K562 (cell line): Measurements from ENCODE around the gene CCL3. TPM values are rescaled to one million over a fixed set of nuclear protein-coding genes. Genes with fewer than 3 reads are reported as not detected.
"Not testable (repeated sequence)": the region's sequence is repeated elsewhere in the genome, so short reads cannot be mapped to it uniquely, and the experiment has no call there.

ENCODE experiments used
- ATAC-seq: fragments of 200-7000 bp; cut with Tn5 transposase; 3 replicates; pipeline ENCODE4 v1.9.1; 2020; ENCODE audit warnings: moderate library complexity
- BruUV-seq: library from RNA; stranded (reverse); fragments of 400-500 nt; replicated peaks from 2 replicates; lab custom pipeline; 2021; lab: Mats Ljungman, UMichigan
- CTCF ChIA-PET: fragments of 300-600 bp; formaldehyde crosslinking; extraction: SDS; loops from one replicate; lab custom pipeline; 2021; ENCODE audit warnings: low intra/inter-chr PET ratio; lab: Yijun Ruan, JAX
- POLR2A ChIA-PET: fragments of 300-600, 350-650 bp; sonication (Branson Sonifier 250); formaldehyde crosslinking; extraction: SDS; loops from one replicate; lab custom pipeline; 2021; ENCODE audit warnings: antibody characterized with exemption, inconsistent platforms; lab: Yijun Ruan, JAX
- DNase-seq, 4 experiments: peaks; one replicate each; pipeline versions ENCODE4 v3.0.0 to v3.0.0-alpha.2; 2011 to 2018; ENCODE audit warnings: low spot score in 3 of 4, mixed read lengths in 3 of 4; ENCODE audit errors: extremely low read depth in 1 of 4
- FAIRE-seq: peaks from 2 replicates; lab custom pipeline; 2011; peaks lifted over from hg19 to GRCh38; lab: Jason Lieb, UNC
- H2AFZ ChIP-seq: 2 replicates; pipeline ENCODE4 v1.6.0; 2011; ENCODE audit warnings: low read depth, low read length, control low read depth, inconsistent platforms
- H3K27ac ChIP-seq: fragments of 200-600 bp; 3 replicates; pipeline ENCODE4 v1.8.0; 2011; ENCODE audit warnings: low read depth, mild to moderate bottlenecking, control low read depth, inconsistent platforms, low read length, moderate library complexity, mixed read lengths; ENCODE audit errors: extremely low read depth
- H3K27me3 ChIP-seq, 2 experiments: fragments of 300-600 bp in 1 of 2; 2 replicates in 1 of 2; 3 replicates in 1 of 2; pipeline versions ENCODE4 v1.6.0 to v1.8.0; 2011; ENCODE audit warnings: inconsistent platforms in 2 of 2, low read length in 2 of 2, mild to moderate bottlenecking in 1 of 2, mixed read lengths in 1 of 2, moderate library complexity in 1 of 2; ENCODE audit not compliant: control insufficient read depth in 2 of 2, insufficient read depth in 2 of 2
- H3K36me3 ChIP-seq: fragments of 300-600 bp; 3 replicates; pipeline ENCODE4 v1.8.0; 2011; ENCODE audit warnings: mild to moderate bottlenecking, low read length, inconsistent platforms; ENCODE audit not compliant: control insufficient read depth, insufficient read depth
- H3K4me1 ChIP-seq, 2 experiments: fragments of 200-600 bp in 1 of 2; replicated peaks in 1 of 2; 2 replicates in 1 of 2; 3 replicates in 1 of 2; pipeline versions ENCODE4 v1.5.1 to v1.8.0; 2011; ENCODE audit warnings: inconsistent platforms in 2 of 2, low read length in 2 of 2, mild to moderate bottlenecking in 1 of 2, mixed read lengths in 1 of 2, moderate library complexity in 1 of 2; ENCODE audit not compliant: control insufficient read depth in 2 of 2, insufficient read depth in 2 of 2
- H3K4me2 ChIP-seq: 2 replicates; pipeline ENCODE4 v1.6.1; 2011; ENCODE audit warnings: low read length, control low read depth, inconsistent platforms, mixed read lengths; ENCODE audit not compliant: insufficient read depth
- H3K4me3 ChIP-seq: fragments of 200-600 bp; sonication (generic), shearing (Covaris generic); 2 replicates; pipeline ENCODE4 v1.5.1; 2016; ENCODE audit warnings: control low read depth, inconsistent platforms
- H3K79me2 ChIP-seq: fragments of 200-600 bp; 3 replicates; pipeline ENCODE4 v1.8.0; 2011; ENCODE audit warnings: low read length, inconsistent platforms; ENCODE audit not compliant: control insufficient read depth, insufficient read depth
- H3K9ac ChIP-seq, 2 experiments: 2 replicates each; pipeline versions ENCODE4 v1.6.0 to v1.6.1; 2011; ENCODE audit warnings: low read depth in 2 of 2, low read length in 2 of 2, control low read depth in 1 of 2, inconsistent platforms in 1 of 2, mild to moderate bottlenecking in 1 of 2, mixed read lengths in 1 of 2; ENCODE audit not compliant: insufficient read depth in 1 of 2
- H3K9me1 ChIP-seq: one replicate; pipeline ENCODE4 v1.6.0; 2011; ENCODE audit warnings: inconsistent platforms, mild to moderate bottlenecking, low read length, moderate library complexity; ENCODE audit not compliant: control insufficient read depth, insufficient read depth
- H3K9me3 ChIP-seq: replicated peaks from 2 replicates; pipeline ENCODE4 v1.5.1; 2011; ENCODE audit warnings: low read depth, low read length, inconsistent platforms; ENCODE audit not compliant: control insufficient read depth, insufficient read depth
- H4K20me1 ChIP-seq: replicated peaks from 2 replicates; pipeline ENCODE4 v1.6.1; 2011; ENCODE audit warnings: low read length, inconsistent platforms, mixed read lengths; ENCODE audit not compliant: control insufficient read depth, insufficient read depth
- EZH2 ChIP-seq: IDR thresholded peaks from 2 replicates; pipeline ENCODE4 v1.6.1; 2012; ENCODE audit warnings: low read depth, mild to moderate bottlenecking, inconsistent platforms, low read length, borderline replicate concordance
- HOXB6 ChIP-seq: fragments of 250-450 bp; sonication (Bioruptor Pico); IDR thresholded peaks from 2 replicates; pipeline ENCODE4 v1.5.1; 2022; ENCODE audit warnings: mild to moderate bottlenecking, borderline replicate concordance
- MCM2 ChIP-seq: fragments of 450-650 bp; IDR thresholded peaks from 2 replicates; pipeline ENCODE4 v1.6.1; 2017; ENCODE audit warnings: low read depth, mild to moderate bottlenecking
- MXI1 ChIP-seq: IDR thresholded peaks from 2 replicates; pipeline ENCODE4 v1.6.1; 2011; ENCODE audit warnings: low read depth, mild to moderate bottlenecking, improper control_type of control experiment, low read length
- RFX7 ChIP-seq: fragments of 250-450 bp; sonication (Bioruptor Pico); IDR thresholded peaks from 2 replicates; pipeline ENCODE4 v1.5.1; 2021; ENCODE audit warnings: mild to moderate bottlenecking
- TCF3 ChIP-seq: sonication (generic); formaldehyde crosslinking; IDR thresholded peaks from 2 replicates; pipeline ENCODE4 v1.4.0; 2020; ENCODE audit warnings: mild to moderate bottlenecking, missing genetic modification reagents
- ZNF3 ChIP-seq: fragments of 250-450 bp; sonication (Bioruptor Pico); IDR thresholded peaks from 2 replicates; pipeline ENCODE4 v1.5.0; 2021; ENCODE audit warnings: mild to moderate bottlenecking, moderate library complexity
- WGBS: fragments of 100-300 bp; shearing (Covaris generic); methylation state at CpG from one replicate; pipeline ENCODE4 v1.1.6; 2016; ENCODE audit warnings: low coverage, mixed read lengths; ENCODE audit not compliant: insufficient coverage; ENCODE audit errors: missing lambda C conversion rate; 5-methylcytosine and 5-hydroxymethylcytosine counted together
- in situ Hi-C: fragments of 300-500 bp; cut with MboI; formaldehyde crosslinking; loops from 4 replicates; pipeline ENCODE4 v1.15.0; 2018; ENCODE audit warnings: inconsistent platforms, mixed read lengths
- intact Hi-C: fragments of 100-400 bp; cut with micrococcal nuclease; formaldehyde crosslinking; loops from 2 replicates; pipeline ENCODE4 v1.14.2; 2022
- polyA plus RNA-seq, 8 experiments: library from polyadenylated mRNA; depleted of rRNA in 4 of 8; stranded (reverse) in 5 of 8; unstranded in 3 of 8; fragments of >200 nt; fragmentation: Nextera tagmentation in 2 of 8; fragmentation: Illumina TruSeq in 1 of 8; extraction: Ambion mirVana in 2 of 8; extraction: Trizol in 1 of 8; gene quantifications; 2 replicates each; pipeline versions ENCODE4 v1.2.1 to v1.2.3, GENCODE V29; 2011 to 2014; ENCODE audit warnings: inconsistent platforms in 1 of 8, missing spikeins in 1 of 8
- total RNA-seq, 7 experiments: library from RNA; depleted of rRNA in 6 of 7; stranded (reverse); fragments of >200 nt in 6 of 7; fragmentation: Illumina TruSeq in 2 of 7; extraction: Trizol in 2 of 7; gene quantifications; 2 replicates each; pipeline versions ENCODE4 v1.2.1 to v1.2.3, GENCODE V29; 2011 to 2021; ENCODE audit warnings: low replicate concordance in 1 of 7
- TF ChIP-seq, protein P1 (sequence below): sonication (generic); formaldehyde crosslinking; IDR thresholded peaks from 2 replicates; pipeline ENCODE4 v1.8.0; 2022; ENCODE audit warnings: missing genetic modification reagents, mild to moderate bottlenecking, borderline replicate concordance
- TF ChIP-seq, protein P2 (sequence below): fragments of 450-650 bp; IDR thresholded peaks from 2 replicates; pipeline ENCODE4 v1.6.1; 2016; ENCODE audit warnings: low read depth, mild to moderate bottlenecking, moderate library complexity

The CCL3 gene
- total and polyA plus RNA-seq, 9 of the 15 experiments (the other 6 are each of a cell fraction or from before 2014, with no cell fraction given) = 0.58 TPM; not detected in 8

DNA sequence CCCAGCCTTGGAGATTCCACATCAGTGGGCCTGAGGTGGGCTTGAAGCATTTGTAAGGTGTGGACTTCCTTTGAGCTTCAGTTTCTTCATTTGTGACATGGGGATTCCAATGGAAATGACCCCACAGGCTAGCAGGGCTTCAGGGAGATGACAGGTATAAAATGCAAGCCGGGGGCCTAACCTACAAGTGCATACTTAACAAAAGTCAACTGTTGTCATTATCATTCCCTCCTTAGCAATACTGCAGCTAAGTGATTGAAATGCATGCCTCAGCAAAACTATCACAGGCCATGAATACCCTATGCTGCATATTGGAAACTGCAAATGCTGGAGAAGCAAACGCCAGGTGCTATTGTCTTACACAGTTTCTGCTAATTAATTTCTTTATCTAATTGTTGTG lies 33.5 kb upstream of the CCL3 start (continued):
- TF ChIP-seq, protein P1, sequence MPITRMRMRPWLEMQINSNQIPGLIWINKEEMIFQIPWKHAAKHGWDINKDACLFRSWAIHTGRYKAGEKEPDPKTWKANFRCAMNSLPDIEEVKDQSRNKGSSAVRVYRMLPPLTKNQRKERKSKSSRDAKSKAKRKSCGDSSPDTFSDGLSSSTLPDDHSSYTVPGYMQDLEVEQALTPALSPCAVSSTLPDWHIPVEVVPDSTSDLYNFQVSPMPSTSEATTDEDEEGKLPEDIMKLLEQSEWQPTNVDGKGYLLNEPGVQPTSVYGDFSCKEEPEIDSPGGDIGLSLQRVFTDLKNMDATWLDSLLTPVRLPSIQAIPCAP (CRISPR knock-in tag) = no peak
- TF ChIP-seq TCF3 (CRISPR knock-in tag) (no peak), MXI1 (no peak), HOXB6 (no peak), ZNF3 (CRISPR knock-in tag) (no peak), RFX7 (CRISPR knock-in tag) (no peak), EZH2 (no peak), MCM2 (no peak)
- TF ChIP-seq, protein P2, sequence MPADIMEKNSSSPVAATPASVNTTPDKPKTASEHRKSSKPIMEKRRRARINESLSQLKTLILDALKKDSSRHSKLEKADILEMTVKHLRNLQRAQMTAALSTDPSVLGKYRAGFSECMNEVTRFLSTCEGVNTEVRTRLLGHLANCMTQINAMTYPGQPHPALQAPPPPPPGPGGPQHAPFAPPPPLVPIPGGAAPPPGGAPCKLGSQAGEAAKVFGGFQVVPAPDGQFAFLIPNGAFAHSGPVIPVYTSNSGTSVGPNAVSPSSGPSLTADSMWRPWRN = no peak

DNA sequence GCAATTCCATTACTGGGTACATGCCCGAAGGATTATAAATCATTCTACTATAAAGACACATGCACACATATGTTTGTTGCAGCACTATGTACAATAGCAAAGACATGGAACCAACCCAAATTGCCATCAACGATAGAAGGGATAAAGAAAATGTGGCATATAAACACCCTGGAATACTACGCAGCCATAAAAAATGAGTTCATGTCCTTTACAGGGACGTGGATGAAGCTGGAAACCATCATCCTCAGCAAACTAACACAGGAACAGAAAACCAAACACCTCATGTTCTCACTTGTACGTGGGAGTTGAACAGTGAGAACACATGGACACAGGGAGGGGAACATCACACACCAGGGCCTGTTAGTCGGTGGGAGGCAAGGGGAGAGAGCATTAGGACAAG lies 31.2 kb upstream of the CCL3 start:
- H3K27ac ChIP-seq, H3K9ac ChIP-seq, H2AFZ ChIP-seq, in situ Hi-C loops, H3K79me2 ChIP-seq, POLR2A ChIA-PET, CTCF ChIA-PET, H3K4me1 ChIP-seq, H3K4me2 ChIP-seq, H4K20me1 ChIP-seq, BruUV-seq, H3K4me3 ChIP-seq, FAIRE-seq, H3K36me3 ChIP-seq, intact Hi-C loops, H3K9me3 ChIP-seq, H3K9me1 ChIP-seq, H3K27me3 ChIP-seq, DNase-seq, ATAC-seq: not testable (repeated sequence)
- 0% methylated on average over 6 of the region's 6 CpGs for WGBS
